LoVo (cell line): Measurements from ENCODE around the gene CTSO.

Experiments
- DNase-seq: peaks from one replicate; pipeline ENCODE4 v3.0.0-alpha.2; 2016; ENCODE audit warnings: low spot score

CTSO gene

GRCh38 chr4:155953151-155954117 is at the start of gene CTSO:
Gene CTSO, minus strand, starts transcription at chr4:155953866. Its CDS starts 19 bp downstream, at chr4:155953847.
- peak; percentile 73 for DNase-seq

- DNase-seq = no peak
These were observed 46.8 kb upstream of the CTSO start for GRCh38 chr4:156000491-156000890.

GRCh38 chr4:155999725-156000124 is 46.1 kb upstream of the CTSO start:
- no peak for DNase-seq

- DNase-seq = no peak
These were observed 41.4 kb upstream of the CTSO start for GRCh38 chr4:155995069-155995468.

- DNase-seq = no peak
These were observed 30.6 kb upstream of the CTSO start for GRCh38 chr4:155984106-155984797.

- no peak for DNase-seq
These were observed 29.2 kb upstream of the CTSO start for GRCh38 chr4:155982736-155983385.

GRCh38 chr4:155978810-155979209 is 25.1 kb upstream of the CTSO start:
- no peak for DNase-seq

- no peak for DNase-seq
These were observed 21.8 kb upstream of the CTSO start for GRCh38 chr4:155975511-155975910.

GRCh38 chr4:155974996-155975395 is 21.3 kb upstream of the CTSO start:
- no peak for DNase-seq

GRCh38 chr4:155974476-155974749 is 20.7 kb upstream of the CTSO start:
- no peak for DNase-seq

- DNase-seq = no peak
These were observed 20.2 kb upstream of the CTSO start for GRCh38 chr4:155973639-155974475.

GRCh38 chr4:155972098-155972497 is 18.4 kb upstream of the CTSO start:
- no peak for DNase-seq

- no peak for DNase-seq
These were observed 13.2 kb upstream of the CTSO start for GRCh38 chr4:155966731-155967395.

GRCh38 chr4:155966171-155966570 is 12.5 kb upstream of the CTSO start:
- DNase-seq = no peak

GRCh38 chr4:155964016-155964891 is 10.6 kb upstream of the CTSO start:
- no peak for DNase-seq

GRCh38 chr4:155962767-155963166 is 9.1 kb upstream of the CTSO start:
- DNase-seq = no peak

- no peak for DNase-seq
These were observed 7.9 kb upstream of the CTSO start for GRCh38 chr4:155961575-155961974.

- DNase-seq = no peak
These were observed 6.9 kb upstream of the CTSO start for GRCh38 chr4:155960522-155960921.

GRCh38 chr4:155959417-155959816 is 5.8 kb upstream of the CTSO start:
- no peak for DNase-seq

GRCh38 chr4:155956461-155956860 is 2.8 kb upstream of the CTSO start:
- DNase-seq = no peak
